ENCODE data around the gene TESK2.

DNA sequence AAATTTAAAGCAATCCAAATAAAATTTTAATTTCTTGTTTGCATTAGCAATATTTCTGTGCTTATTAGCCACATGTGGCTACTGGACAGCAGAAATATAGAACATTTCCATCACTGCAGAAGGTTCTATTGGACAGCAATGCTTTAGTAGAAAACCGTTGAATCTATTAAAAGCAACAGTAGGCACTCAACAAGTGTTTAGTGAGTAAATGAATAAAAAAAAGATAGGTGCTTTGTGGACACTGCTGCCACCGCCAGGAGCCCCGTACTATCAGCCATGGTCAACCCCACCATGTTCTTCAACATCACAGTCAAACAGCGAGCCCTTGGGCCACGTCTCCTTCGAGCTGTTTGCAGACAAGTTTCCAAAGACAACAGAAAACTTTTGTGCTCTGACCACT, 76.2 kb downstream of the TESK2 start:
- TF ChIP-seq, protein P1, sequence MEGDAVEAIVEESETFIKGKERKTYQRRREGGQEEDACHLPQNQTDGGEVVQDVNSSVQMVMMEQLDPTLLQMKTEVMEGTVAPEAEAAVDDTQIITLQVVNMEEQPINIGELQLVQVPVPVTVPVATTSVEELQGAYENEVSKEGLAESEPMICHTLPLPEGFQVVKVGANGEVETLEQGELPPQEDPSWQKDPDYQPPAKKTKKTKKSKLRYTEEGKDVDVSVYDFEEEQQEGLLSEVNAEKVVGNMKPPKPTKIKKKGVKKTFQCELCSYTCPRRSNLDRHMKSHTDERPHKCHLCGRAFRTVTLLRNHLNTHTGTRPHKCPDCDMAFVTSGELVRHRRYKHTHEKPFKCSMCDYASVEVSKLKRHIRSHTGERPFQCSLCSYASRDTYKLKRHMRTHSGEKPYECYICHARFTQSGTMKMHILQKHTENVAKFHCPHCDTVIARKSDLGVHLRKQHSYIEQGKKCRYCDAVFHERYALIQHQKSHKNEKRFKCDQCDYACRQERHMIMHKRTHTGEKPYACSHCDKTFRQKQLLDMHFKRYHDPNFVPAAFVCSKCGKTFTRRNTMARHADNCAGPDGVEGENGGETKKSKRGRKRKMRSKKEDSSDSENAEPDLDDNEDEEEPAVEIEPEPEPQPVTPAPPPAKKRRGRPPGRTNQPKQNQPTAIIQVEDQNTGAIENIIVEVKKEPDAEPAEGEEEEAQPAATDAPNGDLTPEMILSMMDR (IDR thresholded peaks at IDR 0.05) = no peak
- TF ChIP-seq POLR2A (IDR thresholded peaks at IDR 0.05) = no peak
- no peak for TF ChIP-seq POLR2AphosphoS5 (IDR thresholded peaks at IDR 0.05)
- no peak for TF ChIP-seq EP300 (IDR thresholded peaks at IDR 0.05)

All from suprapubic skin (tissue), 4 donors.